GM21737 (cell line): ENCODE measurements around the gene HIP1.
"Not testable (repeated sequence)": the region's sequence is repeated elsewhere in the genome, so short reads cannot be mapped to it uniquely, and the experiment has no call there.

Experiments
- ATAC-seq: cut with Tn5 transposase; IDR thresholded peaks from one replicate; pipeline ENCODE4 v1.9.1; 2021; ENCODE audit warnings: mild to moderate bottlenecking, moderate library complexity; ENCODE audit not compliant: unreplicated experiment

HIP1 gene

DNA sequence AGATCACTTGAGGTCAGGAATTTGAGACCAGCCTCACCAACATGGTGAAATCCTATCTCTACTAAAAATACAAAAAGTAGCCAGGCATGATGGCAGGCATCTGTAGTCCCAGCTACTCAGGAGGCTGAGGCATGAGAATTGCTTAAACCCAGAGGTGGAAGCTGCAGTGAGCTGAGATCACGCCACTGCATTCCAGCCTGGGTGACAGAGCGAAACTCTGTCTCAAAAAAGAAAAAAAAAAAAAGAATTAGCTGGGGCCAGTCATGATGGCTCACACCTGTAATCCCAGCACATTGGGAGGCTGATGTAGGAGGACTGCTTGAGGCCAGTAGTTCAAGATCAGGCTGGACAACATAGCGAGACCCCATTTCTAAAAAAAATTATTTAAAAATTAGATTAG lies 21.0 kb downstream of the HIP1 start:
- ATAC-seq, result not testable (repeated sequence)

DNA sequence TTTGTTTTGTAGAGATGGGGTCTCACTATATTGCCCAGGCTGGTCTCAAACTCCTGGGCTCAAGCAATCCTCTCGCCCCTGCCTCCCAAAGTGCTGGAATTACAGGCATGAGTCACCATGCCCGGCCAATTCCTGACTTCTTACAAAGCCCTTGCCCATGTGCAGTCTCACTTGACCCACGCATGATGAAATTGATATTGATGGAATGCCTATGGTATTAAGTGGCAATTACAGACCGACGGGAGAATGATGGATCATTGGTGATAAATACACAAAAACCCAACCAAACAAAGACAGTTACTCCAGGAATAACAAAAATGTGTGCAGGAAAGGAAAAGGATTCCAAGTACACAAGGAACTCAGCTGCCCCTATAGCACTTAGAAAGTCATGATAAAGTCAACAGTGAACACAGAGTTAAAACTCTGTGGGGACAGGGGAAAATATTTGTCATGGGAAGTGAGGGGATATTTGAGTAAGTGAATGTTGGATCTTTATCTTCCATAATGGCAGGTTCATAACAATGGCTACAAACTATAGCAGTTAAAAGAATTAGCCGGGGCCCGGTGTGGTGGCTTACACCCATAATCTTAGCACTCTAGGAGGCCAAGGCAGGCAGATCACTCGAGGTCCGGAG lies 21.6 kb downstream of the HIP1 start:
- no peak for ATAC-seq

DNA sequence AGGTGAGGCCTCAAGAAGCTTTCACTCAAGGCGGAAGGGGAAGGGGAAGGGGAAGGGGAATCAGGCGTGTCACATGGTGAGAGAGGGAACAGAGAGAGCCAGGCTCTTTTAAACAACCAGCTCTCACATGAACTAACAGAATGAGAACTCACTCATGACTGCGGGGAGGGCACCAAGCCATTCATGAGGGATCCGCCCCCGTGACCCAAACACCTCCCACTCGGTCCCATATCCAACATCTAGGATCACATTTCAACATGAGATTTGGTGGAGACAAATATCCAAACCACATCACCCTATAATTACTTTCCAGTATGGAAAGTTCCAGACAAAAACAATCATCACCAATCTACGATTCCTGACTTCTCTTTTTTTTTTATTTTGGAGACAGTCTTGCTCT lies 22.9 kb downstream of the HIP1 start:
- ATAC-seq, result no peak

DNA sequence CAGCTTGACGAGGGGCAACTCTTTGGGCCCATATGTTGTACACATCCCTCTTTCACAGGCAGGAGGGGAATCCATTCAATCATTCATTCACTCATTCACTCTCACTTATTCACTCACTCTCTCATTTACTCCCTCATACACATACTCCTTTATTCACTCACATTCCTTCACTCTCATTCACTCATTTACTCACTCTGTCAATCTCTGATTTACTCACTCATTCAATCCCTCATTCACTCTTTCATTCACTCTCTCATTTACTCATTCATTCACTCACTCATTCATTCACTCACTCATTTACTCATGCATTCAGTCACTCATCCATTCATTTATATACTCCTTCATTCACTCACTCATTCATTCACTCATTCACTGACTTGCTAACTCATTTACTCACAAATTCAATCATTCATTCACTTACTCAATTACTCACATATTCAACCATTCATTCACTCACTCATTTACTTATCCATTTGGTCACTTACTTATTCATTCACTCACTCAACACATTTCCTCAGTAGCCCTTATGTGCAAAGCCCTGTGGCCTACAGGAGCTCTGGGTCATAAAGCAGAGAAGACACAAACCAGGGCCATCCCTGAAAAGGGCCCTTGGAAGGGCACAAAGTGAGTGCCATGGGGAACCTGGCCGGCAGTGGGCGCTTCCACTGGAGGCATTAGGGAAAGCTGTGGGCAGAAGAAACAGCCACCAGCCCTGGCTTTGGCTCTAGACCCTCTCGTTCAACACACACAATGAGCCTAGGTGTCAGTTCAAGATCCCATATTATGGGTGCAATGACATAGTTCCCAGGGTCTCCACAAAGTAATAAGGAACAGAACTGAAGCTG lies 26.0 kb downstream of the HIP1 start:
- ATAC-seq, result no peak

DNA sequence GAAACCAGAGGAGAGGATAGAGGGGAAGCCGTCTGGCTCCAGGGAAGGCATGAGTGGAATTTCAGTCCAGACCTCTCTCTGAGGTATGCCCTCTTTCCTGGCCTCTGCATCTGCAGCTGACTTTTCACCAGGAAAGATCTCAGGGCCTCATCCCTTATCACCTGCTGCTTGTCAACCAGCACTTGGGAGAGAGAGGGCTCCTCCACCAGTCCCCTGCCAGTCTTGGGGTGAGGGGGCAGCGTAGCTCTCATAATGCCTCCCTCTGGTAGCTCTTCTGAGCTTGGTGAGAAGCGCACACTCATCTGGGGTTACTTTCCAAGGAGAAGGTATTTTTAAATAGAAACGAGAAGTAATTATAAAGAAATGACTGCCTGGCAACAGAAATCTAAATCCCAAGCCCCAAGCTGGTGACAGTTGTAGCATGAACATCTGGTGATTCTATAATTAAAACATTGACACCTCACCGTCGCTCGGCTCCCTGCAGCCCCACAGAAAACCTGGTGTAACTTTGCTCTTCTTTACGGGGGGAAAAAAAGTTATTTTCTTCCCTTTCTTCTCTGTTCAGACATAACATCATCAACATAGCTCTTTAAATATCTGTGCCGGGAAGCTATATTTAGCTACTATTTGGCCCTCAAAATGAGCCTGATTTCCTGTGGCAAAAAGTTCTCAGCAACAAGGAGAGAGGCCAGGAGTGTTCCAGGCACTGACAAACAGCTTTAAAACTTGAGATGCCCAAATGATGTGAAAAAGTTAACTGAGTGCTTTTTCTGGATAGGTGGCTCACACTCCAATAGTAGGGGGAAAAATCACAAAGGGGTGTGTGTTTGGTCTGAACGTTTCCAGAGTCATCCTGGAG lies 26.9 kb downstream of the HIP1 start:
- ATAC-seq, result no peak

DNA sequence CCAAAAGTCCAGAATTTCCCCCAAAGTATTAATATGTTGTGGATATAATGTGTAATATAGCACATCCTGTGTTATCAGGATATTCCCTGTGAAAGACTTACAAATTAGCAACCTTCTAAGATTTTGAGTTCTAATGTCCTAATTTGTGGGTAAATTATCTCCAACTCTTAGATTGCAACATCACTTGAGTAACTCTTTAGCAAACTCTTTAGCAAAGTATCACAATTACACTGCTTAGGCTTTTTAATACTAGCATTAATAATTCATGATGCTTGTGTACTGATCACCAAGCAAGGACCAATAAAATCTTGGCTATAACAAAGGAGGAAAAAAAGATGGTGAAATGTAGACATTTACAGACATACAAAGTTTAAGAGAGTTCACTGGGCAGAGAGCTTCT lies 27.7 kb downstream of the HIP1 start:
- no peak for ATAC-seq

DNA sequence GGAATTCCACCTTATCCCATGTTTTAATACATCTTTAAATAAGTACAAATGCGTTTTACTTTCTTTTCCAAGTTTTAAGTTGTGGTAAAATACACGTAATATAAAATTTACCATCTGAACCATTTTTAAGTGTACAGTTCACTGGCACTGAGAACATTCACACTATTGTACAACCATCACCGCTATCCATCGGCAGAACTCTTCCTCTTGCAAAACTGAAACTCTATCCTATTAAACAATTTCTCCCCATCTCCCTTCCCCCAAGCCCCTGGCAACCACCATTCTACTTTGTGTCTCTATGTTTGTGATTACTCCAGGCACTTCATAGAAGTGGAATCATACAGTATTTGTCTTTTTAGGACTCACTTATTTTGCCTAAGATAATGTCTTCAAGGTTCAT lies 33.8 kb downstream of the HIP1 start:
- no peak for ATAC-seq

DNA sequence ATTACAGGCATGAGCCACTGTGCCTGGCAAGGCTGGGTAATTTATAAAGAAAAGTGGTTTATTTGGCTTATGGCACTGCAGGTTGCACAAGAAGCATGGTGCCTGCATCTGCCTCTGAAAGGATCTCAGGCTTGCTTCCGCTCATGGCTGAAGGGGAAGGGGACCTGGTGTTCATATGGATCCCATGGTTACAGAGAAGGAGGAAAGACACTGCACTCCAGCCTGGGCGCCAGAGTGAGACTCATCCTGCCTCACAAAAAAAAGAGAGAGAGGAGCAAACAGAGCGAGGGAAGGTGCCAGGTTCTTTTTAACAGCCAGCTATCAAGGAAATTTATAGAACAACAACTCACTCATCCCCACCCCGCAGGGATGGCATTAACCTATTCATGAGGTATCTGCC lies 36.2 kb downstream of the HIP1 start:
- no peak for ATAC-seq

DNA sequence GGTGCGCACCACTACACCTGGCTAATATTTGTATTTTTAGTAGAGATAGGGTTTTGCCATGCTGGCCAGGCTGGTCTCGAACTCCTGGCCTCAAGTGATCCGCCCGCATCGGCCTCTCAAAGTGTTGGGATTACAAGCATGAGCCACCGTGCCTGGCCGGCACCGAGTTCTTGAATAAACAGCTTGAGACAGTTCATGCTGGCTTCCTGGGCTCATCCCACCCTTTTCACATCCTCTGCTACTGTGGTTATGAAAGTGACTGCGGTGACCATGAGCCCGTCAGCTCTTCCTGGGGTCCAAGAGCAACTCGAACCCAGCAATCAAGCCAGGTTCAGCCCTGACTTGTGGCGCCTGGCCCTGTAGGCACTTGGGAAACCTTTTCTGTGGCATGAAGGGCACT lies 38.7 kb downstream of the HIP1 start:
- no peak for ATAC-seq

DNA sequence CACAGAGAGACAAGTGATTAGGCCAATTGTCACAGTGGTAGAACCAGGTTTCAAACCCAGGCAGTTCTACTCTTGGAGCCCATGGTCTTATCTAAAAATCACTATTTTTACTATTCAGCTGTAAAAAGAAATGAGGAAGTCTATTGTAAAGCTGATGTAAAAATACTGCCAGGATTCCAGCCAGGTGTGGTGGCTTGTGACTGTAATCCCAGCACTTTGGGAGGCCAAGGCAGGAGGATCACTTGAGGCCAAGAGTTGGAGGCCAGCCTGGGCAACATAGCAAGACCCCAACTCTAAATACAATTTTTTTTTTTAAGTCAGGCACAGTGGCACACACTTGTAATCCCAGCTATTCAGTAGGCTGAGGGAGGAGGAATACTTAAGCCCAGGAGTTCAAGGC lies 40.4 kb downstream of the HIP1 start:
- no peak for ATAC-seq

DNA sequence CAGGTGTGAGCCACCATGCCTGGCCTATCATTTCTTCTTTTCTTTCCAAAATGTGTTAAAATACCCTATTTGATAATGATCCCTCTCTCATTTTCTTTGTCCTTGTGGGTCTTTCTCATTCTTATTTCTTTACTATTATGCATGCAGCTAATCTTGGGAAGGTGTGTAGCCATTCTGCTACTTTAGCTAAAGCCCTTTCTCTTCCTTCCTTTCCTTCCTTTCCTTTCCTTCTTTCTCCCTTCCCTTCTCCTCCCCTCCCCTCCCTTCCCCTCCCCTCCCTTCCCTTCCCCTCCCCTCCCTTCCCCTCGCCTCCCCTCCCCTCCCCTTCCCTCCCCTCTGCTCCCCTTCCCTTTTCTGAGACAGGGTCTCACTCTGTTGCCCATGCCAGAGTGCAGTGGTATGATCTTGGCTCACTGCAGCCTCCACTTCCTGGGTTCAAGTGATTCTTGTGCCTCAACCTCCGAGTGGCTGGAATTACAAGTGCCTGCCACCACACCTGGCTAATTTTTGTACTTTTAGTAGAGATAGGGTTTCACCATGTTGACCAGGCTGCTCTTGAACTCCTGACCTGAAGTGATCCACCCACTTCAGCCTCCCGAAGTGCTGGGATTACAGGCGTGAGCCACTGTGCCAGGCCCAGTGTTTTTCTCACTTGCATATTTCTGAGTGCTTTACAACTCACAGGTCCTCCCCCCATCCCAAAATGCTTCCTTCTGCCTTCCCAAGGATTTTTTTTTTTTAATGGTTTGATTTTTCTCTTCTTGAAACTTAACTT lies 42.3 kb downstream of the HIP1 start:
- ATAC-seq, result no peak

DNA sequence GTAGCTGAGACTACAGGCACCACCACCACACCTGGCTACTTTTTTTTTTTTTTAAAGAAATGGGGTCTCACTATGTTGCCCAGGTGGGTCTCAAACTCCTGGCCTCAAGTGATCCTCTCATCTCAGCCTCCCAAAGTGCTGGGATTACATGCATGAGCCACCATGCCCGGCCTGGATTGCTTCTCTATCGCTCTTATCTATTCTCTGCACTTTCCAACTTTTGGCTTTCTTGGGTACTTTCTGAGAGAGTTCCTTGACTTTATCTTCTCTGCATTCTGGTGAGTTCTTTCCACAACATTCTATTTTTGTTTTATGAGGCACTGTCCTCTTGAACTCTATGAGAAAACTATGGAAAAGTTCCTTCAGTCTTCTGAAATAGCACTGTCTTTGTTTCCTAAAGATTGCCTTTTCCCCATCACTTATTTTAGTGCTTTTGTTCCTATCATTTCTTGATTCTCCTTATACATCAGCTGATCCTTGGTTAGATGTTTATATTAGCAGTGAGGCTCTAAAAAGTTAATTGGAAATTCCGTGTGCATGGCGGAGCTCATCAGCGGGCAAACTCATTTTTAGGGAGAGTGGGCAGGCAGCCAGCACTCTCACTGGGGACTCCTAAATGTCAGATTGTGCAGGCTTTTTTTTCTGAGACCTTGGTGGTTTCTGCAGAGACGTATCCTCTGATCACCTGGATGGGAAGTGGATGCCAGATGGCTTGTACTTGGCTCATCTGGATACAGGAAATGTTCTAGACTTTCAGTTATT lies 43.9 kb downstream of the HIP1 start:
- ATAC-seq, result no peak

DNA sequence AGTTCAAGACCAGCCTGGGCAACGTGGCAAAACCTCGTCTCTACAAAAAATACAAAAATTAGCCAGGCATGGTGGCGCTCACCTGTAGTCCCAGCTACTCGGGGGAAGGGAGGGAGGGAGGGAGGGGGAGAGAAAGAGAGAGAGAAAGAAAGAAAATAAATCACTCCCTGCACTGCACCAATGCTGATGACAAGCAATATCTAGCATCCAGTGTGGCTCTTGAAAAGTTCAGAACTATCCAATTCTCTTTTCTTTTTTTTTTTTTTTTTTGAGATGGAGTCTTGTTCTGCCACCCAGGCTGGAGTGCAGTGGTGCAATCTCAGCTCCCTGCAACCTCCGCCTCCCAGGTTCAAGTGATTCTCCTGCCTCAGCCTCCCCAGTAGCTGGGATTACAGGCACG lies 45.1 kb downstream of the HIP1 start:
- ATAC-seq, result not testable (repeated sequence)

DNA sequence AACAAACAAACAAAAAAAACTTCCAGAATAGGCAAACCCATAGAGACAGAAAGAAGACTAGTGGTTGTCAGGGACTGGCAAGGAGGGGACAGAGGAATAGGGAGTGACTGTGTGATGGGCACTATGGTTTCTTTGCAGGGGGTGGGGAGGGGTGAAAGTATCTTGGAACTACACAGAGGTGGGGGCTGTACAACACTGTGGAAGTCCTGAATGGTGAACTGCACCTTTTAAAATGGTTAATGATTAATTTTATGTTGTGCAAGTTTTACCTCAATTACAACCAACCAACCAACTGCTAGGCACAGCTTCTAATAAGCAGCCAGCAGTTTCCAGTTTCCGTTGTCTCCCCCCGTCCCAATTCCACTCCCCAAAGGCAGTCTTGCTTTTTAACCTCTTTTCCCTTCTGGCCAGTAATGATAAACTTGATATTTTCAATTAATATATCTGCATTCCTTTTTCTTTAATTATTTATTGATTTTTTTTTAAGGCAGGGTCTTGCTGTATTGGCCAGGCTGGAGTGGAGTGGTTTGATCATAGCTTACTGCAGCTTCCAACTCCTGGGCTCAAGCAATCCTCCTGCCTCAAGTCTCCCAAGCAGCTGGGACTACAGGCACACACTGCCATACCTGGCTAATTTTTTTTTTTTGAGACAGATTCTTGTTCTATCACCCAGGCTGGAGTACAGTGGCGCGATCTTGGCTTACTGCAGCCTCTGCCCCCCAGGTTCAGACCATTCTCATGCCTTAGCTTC lies 46.8 kb downstream of the HIP1 start:
- ATAC-seq, result no peak

DNA sequence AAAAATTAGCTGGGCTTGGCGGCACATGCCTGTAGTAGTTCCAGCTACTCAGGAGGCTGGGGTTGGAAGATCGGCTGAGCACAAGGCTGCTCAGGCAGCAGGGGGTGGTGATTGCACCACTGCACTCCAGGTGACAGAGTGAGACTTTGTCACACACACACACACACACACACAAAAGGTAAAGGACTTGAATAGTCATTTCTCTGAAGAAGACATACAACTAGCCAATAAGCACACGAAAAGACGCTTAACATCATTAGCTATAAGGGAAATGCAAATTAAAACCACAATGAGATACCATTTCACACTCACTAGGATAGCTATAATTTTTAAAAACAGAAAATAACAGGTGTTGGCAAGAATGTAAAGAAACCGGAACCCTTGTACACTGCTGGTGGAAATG lies 48.6 kb downstream of the HIP1 start:
- no peak for ATAC-seq

DNA sequence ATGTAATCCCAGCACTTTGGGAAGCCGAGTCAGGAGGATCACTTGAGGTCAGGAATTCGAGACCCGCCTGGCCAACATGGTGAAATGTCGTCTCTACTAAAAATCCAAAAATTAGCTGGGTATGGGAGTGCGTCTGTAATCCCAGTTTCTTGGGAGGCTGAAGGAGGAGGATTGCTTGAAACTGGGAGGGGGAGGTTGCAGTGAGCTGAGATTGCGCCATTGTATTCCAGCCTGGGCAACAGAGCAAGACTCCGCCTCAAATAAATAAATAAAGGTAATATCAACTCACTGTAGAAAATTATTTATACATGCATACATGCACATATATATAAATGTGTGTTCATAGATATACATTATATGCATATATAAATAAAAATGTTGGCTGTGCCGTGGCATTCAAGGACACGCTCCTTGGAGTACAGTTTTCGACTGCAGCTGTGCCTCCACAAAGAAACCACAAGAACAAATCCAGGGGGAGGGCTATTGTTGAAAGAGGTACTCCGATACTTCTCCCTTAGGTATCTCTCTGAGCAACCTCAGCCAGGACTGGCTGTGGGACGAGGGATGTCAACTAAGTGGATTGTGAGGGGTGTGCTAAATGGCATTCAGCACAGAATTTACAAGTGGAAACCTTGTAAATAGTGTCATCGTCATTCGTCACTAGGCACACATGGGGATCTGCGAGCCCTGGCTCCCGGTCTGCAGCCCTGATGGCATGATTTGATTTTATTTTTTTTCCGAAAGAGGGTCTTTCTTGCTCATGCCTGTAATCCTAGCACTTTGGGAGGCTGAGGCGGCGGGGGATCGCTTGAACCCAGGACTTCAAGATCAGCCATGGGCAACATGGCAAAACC lies 49.3 kb downstream of the HIP1 start:
- no peak for ATAC-seq

DNA sequence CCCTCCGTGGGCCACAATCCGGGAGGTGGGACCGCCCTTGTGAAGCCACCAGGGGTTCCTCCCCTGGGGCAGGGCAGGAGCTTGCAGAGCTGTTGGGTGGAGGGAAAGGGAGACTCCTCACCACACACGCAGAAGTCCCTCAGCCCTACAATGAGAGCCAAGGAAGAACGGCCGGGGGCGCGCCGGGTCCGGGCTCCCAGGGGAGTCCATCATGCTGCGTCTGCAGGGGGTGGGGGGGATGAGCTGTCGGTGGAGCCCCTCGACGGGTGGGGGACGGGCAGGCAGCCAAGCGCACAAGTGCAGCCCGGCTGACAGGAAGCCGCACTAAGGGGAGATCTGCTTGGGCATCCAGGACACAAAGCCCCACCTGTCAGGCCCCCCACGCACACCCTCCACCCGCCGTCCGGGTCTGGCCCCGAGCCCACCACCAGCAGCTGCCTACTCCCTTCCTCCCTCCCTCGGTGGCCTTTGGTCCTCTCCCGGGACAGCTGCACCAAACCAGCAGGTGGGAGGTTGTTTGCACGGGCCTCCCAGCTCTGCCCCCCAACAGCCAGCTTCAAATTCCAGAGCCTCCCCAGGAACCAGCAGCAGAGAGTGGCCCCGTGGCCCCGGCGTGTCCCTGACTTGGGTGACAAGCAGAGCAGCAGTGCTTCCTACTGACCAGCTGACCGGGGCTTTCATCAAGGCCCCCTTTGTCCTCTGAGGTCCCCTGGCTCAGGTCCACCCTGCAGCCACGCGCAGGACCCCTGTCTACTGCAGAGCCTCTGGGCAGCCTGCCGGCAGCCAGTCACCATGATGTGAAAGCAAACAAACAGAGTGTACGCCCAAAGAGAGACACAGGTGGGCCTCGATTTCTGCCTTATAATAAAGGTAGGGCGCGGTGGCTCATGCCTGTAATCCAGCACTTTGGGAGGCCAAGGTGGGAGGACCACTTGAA lies 50.3 kb downstream of the HIP1 start:
- ATAC-seq, result no peak
